GM21737 (cell line): ENCODE measurements around the gene ICAM4.
"Not testable (repeated sequence)": the region's sequence is repeated elsewhere in the genome, so short reads cannot be mapped to it uniquely, and the experiment has no call there.

Experiments used
- ATAC-seq: cut with Tn5 transposase; IDR thresholded peaks from one replicate; pipeline ENCODE4 v1.9.1; 2021; ENCODE audit warnings: mild to moderate bottlenecking, moderate library complexity; ENCODE audit not compliant: unreplicated experiment

Gene ICAM4

DNA sequence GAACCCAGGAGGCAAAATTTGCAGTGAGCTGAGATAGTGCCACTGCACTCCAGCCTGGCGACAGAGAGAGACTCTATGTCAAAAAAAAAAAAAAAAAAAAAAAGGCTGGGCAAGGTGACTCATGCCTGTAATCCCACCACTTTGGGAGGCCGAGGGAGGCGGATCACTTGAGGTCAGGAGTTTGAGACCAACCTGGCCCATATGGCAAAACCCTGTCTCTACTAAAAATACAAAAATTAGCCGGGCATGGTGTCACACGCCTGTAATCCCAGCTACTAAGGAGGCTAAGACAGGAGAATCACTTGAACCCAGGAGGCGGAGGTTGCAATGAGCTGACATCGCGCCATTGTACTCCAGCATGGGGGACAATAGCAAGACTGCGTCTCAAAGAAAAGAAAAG, 50.0 kb downstream of the ICAM4 start:
- not testable (repeated sequence) for ATAC-seq
